ENCODE results near the gene FITM1.

Gene FITM1

DNA sequence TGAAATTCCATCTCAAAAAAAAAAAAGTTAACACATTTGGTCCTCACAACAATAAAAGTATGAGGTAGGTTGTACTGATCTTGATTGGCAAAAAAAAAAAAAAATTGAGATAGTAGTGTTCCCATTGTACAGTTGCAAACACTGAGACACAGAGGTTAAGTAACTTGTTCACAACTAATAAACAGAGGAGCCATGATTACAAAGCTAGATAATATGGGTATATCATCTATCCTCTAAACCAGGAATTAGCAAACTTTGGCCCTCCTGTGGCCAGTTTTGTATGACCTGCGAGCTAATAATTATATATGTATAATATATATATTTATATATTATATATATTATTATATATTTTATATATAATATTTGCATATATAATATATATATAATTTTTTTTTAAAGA, 3.3 kb downstream of the FITM1 start:
- TF ChIP-seq, protein P1, sequence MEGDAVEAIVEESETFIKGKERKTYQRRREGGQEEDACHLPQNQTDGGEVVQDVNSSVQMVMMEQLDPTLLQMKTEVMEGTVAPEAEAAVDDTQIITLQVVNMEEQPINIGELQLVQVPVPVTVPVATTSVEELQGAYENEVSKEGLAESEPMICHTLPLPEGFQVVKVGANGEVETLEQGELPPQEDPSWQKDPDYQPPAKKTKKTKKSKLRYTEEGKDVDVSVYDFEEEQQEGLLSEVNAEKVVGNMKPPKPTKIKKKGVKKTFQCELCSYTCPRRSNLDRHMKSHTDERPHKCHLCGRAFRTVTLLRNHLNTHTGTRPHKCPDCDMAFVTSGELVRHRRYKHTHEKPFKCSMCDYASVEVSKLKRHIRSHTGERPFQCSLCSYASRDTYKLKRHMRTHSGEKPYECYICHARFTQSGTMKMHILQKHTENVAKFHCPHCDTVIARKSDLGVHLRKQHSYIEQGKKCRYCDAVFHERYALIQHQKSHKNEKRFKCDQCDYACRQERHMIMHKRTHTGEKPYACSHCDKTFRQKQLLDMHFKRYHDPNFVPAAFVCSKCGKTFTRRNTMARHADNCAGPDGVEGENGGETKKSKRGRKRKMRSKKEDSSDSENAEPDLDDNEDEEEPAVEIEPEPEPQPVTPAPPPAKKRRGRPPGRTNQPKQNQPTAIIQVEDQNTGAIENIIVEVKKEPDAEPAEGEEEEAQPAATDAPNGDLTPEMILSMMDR (IDR thresholded peaks at IDR 0.05; ENCODE audit: extremely low read depth, missing control alignments) = no peak
- no peak for DNase-seq (ENCODE audit: low spot score)

DNA sequence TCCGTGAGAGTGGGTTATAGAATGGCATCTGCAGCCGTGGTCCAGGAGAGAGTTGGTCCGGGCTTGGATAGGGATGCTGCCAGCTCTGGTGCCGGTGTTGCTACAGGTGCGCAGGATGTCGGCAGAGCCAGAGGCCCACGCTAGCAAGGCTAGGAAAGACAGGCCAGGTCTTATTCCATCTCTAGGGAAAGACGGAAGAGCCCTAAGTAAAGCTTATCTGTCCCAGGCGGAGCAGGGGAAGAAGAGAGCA, 5.0 kb downstream of the FITM1 start:
- DNase-seq (ENCODE audit: low spot score) = no peak
- TF ChIP-seq, protein P1 (IDR thresholded peaks at IDR 0.05; ENCODE audit: extremely low read depth, missing control alignments) = no peak

DNA sequence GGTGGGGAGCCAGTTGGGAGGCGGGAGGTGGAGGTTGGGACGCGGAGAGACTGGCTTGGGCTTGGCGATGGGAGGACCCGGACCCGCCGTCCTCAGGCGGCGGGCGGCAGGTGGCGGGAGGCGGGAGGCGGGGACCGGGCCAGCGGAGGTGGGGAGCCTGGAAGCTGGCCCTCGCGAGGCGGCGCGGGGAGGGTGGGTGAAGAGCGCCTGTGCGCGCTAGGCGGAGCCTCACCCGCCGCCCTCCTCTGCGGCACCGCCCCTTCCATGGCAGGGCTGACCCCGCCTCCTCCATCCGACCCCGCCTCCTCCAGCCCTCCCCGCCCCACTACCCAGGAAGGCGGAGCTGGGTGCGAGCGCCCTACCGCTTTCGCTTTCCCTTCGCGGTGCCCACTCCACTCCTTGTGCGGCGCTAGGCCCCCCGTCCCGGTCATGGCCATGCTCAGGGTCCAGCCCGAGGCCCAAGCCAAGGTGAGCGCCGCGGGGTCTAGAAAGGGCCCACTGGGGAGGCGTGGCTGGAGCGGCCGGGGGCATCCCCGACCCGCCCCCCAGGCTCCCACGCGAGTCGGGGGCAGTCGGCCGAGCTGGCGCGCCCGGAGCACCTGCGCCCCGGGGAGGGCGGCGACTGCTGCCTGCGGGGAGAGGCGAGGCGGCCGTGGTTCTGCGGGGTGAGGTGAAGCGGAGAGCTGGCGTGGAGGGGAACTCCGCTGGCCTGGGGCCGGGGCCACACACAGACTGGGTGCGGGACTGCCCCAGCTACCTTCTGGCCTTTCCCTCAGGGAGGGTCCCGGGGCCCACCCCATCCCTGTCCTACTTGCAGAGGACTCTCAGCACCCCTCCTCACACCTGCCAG, 5.6 kb downstream of the FITM1 start, which contains the start of gene PSME1:
TSS of gene PSME1 (plus strand) at position 361 of the 850 bp plus-strand sequence. CDS start at position 430, 69 bp downstream.
- TF ChIP-seq, protein P1 (IDR thresholded peaks at IDR 0.05; ENCODE audit: extremely low read depth, missing control alignments) = no peak
- DNase-seq (ENCODE audit: low spot score) = peak; percentile 98

DNA sequence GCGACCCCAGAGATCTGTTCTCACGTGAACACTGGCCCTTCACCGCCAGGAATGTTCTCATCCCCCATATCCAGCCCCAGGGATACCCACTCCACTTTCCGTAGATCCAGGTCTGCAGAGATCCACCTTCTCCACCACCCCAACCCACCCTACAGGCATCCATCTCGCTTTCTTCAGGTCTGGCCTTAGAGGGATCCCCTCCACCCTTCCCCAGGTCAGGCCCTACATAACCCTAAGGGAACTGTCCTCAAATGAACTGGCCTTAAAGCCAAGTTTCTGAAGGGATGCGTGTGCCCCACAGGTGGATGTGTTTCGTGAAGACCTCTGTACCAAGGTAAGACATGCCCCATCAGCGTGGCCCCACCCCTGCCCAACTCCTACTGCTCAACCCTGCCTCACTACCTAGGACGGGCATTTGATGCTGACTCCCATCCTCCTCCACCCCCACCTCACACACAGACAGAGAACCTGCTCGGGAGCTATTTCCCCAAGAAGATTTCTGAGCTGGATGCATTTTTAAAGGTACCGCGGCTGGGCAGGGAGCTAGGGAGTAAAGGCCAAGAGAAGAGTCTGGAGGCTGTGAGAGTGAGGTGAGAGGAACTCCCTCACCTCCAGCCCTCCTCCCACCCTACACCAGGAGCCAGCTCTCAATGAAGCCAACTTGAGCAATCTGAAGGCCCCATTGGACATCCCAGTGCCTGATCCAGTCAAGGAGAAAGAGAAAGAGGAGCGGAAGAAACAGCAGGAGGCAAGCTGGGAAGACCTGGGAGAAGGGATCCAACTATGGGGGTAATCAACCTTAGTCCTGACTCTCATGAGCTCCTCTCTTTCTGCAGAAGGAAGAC, 6.4 kb downstream of the FITM1 start:
- TF ChIP-seq, protein P1 (IDR thresholded peaks at IDR 0.05; ENCODE audit: extremely low read depth, missing control alignments) = no peak
- no peak for DNase-seq (ENCODE audit: low spot score)

DNA sequence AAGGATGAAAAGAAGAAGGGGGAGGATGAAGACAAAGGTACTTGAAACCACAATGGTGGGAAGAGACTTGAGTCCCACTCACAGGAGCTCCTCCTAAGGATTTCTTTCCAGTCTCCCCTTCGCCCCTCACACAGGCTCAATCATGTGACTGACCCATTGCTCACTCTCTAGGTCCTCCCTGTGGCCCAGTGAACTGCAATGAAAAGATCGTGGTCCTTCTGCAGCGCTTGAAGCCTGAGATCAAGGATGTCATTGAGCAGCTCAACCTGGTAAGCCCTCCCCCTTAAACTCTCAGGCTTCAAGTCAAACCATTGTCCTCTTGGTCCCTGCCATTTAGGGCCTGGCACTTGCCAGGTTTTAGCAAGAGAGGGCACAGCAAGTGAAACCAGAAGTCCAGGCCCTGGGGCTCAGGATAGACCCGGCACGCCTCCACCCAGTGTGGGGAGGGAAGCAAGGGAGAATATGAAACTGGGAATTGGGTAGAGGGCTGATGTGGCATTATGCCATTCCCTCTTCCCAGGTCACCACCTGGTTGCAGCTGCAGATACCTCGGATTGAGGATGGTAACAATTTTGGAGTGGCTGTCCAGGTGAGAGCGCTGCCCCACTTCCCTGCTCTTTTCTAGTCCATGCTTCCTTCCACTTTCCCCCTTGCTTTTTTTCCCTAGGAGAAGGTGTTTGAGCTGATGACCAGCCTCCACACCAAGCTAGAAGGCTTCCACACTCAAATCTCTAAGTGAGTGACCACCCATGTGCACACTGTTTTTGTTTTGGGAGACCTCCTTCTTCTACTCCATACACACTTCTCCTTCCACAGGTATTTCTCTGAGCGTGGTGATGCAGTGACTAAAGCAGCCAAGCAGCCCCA, 7.3 kb downstream of the FITM1 start:
- no peak for DNase-seq (ENCODE audit: low spot score)
- TF ChIP-seq, protein P1 (IDR thresholded peaks at IDR 0.05; ENCODE audit: extremely low read depth, missing control alignments) = no peak

DNA sequence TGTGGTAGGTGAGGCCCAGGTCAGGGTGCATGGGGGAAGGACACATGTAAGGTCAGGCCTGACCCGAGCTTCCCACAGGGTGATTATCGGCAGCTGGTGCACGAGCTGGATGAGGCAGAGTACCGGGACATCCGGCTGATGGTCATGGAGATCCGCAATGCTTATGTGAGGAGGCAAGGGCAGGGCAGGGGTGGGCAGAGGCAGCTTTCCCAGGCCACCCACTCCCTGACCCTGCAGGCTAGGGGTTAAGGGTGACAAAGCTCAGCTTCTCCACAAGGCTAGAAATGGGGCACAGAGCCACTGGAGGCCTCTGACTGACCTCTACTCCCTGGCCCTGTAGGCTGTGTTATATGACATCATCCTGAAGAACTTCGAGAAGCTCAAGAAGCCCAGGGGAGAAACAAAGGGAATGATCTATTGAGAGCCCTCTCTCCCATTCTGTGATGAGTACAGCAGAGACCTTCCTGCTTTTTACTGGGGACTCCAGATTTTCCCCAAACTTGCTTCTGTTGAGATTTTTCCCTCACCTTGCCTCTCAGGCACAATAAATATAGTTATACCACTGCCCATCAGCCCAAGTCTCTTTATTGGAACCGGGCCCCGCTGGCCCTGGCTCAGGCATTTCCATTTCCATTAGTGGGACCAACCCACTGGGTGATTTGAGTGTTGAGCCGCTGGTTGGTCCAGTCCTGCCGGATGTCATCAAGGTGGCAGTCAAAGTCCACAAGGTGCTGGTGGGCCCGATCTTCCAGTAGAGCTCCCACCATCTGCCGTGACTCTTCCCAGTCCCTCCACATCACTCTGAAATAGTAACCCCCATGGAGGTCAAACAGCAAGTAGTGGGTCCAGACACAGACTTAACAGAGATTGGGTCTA, 8.2 kb downstream of the FITM1 start:
- no peak for DNase-seq (ENCODE audit: low spot score)
- TF ChIP-seq, protein P1 (IDR thresholded peaks at IDR 0.05; ENCODE audit: extremely low read depth, missing control alignments) = no peak
